ENCODE measurements around the gene APOBEC3H. TPM values are rescaled to one million over a fixed set of nuclear protein-coding genes. Genes with fewer than 3 reads are reported as not detected.

APOBEC3H gene
- total RNA-seq, 2 experiments from 2014 or later: 6.8 to 7.1 TPM

DNA sequence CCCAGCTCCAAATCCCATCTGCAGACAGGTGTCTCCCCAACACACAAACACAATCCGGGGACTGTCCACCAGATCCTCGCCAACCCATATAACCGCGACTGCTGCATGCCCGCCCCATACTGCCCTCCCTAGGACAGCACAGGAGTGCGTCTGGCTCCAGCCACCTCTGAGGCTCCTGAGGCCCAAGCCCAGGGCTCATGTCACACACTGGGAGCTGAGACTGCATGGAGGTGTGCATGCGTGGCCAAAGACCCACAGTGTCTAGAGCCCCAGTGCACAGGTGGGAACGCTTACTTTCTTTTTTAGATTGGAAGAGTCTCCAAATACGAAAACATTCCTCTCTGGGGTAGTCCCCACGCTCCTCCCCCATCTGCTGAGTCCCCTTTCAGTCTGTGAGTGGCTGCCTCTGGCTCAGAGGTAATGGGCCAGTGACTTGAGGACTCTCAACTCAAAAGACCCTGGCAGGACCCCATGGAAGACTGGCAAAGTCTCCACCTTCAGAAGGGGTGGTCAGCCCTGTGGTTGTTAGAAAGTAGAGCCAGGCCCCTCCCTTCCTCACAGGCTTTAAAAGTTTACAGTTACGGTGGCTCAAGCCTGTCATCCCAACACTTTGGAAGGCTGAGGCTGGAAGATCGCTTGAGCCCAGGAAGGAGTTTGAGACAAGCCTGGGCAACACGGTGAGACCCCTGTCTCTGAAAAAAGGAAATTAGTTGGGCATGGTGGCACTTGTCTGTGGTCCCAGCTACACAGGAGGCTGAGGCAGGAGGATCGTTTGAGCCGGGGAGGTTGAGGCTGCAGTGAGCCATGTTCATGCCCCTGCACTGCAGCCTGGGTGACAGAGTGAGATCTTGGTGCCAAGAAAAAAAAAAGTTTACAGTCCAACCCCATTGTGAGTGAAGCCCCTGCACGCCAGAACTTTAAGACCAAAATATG lies 53.1 kb downstream of the APOBEC3H start:
- peaks cover 54% of the 10 kb centered on the region for H3K4me1 Mint-ChIP-seq (ENCODE audit: low read depth)
- ChIA-PET CTCF (interaction anchor here (0.8 to 2.0 kb wide), 11 partner anchors 15 to 280 kb away, joined by 3 to 11 read pairs (median 4); no protein-coding TSS in a partner anchor), POLR2A (interaction anchor here (0.7 to 6.2 kb wide), 5 partner anchors 11 to 169 kb away, joined by 3 to 61 read pairs (median 16); partner anchors contain the start of gene RPL3)
- no peak for DNase-seq
- peaks cover 14% of the 10 kb centered on the region for H3K27me3 Mint-ChIP-seq
- H3K4me3 Mint-ChIP-seq: peak overlapping the region; percentile 68
- peak overlapping the region; percentile 88 for H3K27ac Mint-ChIP-seq
- intact Hi-C loops (cut with micrococcal nuclease): no loop called here
- TF ChIP-seq, protein P1, sequence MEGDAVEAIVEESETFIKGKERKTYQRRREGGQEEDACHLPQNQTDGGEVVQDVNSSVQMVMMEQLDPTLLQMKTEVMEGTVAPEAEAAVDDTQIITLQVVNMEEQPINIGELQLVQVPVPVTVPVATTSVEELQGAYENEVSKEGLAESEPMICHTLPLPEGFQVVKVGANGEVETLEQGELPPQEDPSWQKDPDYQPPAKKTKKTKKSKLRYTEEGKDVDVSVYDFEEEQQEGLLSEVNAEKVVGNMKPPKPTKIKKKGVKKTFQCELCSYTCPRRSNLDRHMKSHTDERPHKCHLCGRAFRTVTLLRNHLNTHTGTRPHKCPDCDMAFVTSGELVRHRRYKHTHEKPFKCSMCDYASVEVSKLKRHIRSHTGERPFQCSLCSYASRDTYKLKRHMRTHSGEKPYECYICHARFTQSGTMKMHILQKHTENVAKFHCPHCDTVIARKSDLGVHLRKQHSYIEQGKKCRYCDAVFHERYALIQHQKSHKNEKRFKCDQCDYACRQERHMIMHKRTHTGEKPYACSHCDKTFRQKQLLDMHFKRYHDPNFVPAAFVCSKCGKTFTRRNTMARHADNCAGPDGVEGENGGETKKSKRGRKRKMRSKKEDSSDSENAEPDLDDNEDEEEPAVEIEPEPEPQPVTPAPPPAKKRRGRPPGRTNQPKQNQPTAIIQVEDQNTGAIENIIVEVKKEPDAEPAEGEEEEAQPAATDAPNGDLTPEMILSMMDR (IDR thresholded peaks at IDR 0.05): no peak
- no peak for ATAC-seq
- H3K9me3 Mint-ChIP-seq: no peaks in the 10 kb centered on the region
- H3K36me3 Mint-ChIP-seq (ENCODE audit: low read depth): peaks cover 2% of the 10 kb centered on the region

DNA sequence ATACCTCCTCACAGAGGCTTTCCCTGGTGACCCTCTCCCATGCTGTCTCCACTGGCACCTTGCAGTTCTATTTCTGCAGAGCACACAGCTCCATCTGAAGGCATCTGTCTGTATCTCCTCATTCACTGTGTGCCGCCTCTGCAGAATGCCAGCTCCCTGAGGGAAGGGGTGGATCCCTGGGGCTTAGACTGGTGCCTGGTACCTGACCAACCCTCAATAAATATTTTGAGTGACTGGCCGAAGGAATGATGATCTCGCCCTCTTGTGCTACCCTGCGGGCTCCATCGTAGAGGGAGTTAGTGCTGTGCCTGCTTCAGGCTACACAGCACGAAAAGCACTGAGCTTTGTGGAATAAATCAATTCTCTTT lies 53.8 kb downstream of the APOBEC3H start:
- no peak for DNase-seq
- H3K4me3 Mint-ChIP-seq: peak overlapping the region; percentile 68
- H3K27ac Mint-ChIP-seq: peak overlapping the region; percentile 88
- ChIA-PET POLR2A (interaction anchor here (6.2 kb wide), 1 partner anchor 167 kb away, joined by 61 read pairs; the partner anchor contains the start of gene RPL3), CTCF (interaction anchor here (1.0 to 1.8 kb wide), 5 partner anchors 15 to 281 kb away, joined by 3 to 5 read pairs (median 4); no protein-coding TSS in a partner anchor)
- H3K27me3 Mint-ChIP-seq: peaks cover 14% of the 10 kb centered on the region
- H3K9me3 Mint-ChIP-seq: no peaks in the 10 kb centered on the region
- TF ChIP-seq, protein P1 (IDR thresholded peaks at IDR 0.05): no peak
- intact Hi-C loops (cut with micrococcal nuclease): no loop called here
- peaks cover 2% of the 10 kb centered on the region for H3K36me3 Mint-ChIP-seq (ENCODE audit: low read depth)
- no peak for ATAC-seq
- H3K4me1 Mint-ChIP-seq (ENCODE audit: low read depth): peaks cover 54% of the 10 kb centered on the region

- Mint-ChIP-seq H3K4me3 (peak overlapping the region; percentile 68), H3K27ac (peak overlapping the region; percentile 69), H3K9me3 (no peaks in the 10 kb centered on the region), H3K4me1 (ENCODE audit: low read depth) (peaks cover 48% of the 10 kb centered on the region), H3K36me3 (ENCODE audit: low read depth) (peaks cover 2% of the 10 kb centered on the region), H3K27me3 (peaks cover 14% of the 10 kb centered on the region)
- ChIA-PET POLR2A (interaction anchor here (1.3 to 6.2 kb wide), 3 partner anchors 21 to 166 kb away, joined by 3 to 61 read pairs (median 4); partner anchors contain the start of gene RPL3), CTCF (interaction anchor here (1.0 to 1.8 kb wide), 6 partner anchors 16 to 281 kb away, joined by 3 to 5 read pairs (median 4); no protein-coding TSS in a partner anchor)
- ATAC-seq (no peak), DNase-seq (no peak)
- TF ChIP-seq, protein P1 (IDR thresholded peaks at IDR 0.05): no peak
- intact Hi-C loops (cut with micrococcal nuclease): no loop called here
Observed at GRCh38 chr22:39151329-39151975, 54.4 kb downstream of the APOBEC3H start.

DNA sequence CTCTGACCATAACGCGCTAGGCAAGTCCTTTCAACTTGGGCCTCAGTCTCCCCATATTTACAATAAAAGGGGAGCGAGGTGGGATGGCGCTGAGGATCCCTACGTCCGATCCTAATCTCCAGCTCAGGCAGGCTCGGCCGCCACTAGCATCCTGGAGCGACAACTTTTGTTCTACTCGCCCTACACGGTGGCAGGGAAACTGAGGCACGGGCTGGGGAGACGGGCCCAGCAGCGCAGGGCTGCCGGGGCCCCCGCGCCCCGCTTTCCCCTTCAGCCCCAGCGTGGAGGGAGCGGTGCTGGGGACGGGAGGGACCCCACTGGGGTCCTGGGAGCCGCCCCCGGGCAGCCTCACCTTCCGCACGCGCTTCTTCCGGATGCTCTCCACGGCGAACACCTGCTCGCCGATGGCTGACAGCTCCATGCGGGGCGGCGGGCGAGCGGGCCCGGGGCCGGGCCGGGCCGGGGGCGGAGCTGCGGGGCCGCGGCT lies 55.0 kb downstream of the APOBEC3H start:
- peaks cover 2% of the 10 kb centered on the region for H3K36me3 Mint-ChIP-seq (ENCODE audit: low read depth)
- H3K4me3 Mint-ChIP-seq: peak overlapping the region; percentile 68
- peaks cover 44% of the 10 kb centered on the region for H3K4me1 Mint-ChIP-seq (ENCODE audit: low read depth)
- intact Hi-C loops (cut with micrococcal nuclease): no loop called here
- peak overlapping the region; percentile 63 for H3K27ac Mint-ChIP-seq
- ATAC-seq: no peak
- no peaks in the 10 kb centered on the region for H3K9me3 Mint-ChIP-seq
- POLR2A ChIA-PET: interaction anchor here (0.9 to 6.2 kb wide), 4 partner anchors 22 to 280 kb away, joined by 3 to 61 read pairs (median 4); partner anchors contain the start of genes CBX6 and RPL3
- H3K27me3 Mint-ChIP-seq: peaks cover 14% of the 10 kb centered on the region
- TF ChIP-seq, protein P1 (IDR thresholded peaks at IDR 0.05): no peak
- CTCF ChIA-PET: interaction anchor here (1.0 to 1.8 kb wide), 5 partner anchors 9 to 282 kb away, joined by 3 to 5 read pairs (median 4); no protein-coding TSS in a partner anchor
- DNase-seq: no peak
